Neural crest cell (in vitro differentiated cells): ENCODE data around the gene PSTK. TPM values are rescaled to one million over a fixed set of nuclear protein-coding genes. Genes with fewer than 3 reads are reported as not detected.

ENCODE experiments used
- DNase-seq: peaks from one replicate; pipeline ENCODE4 v3.0.0; 2021; ENCODE audit warnings: low read depth, mixed read lengths, low spot score
- H3K27ac Mint-ChIP-seq: one replicate; pipeline ENCODE4 v1.8.0; 2021; ENCODE audit warnings: mild to moderate bottlenecking, mixed read lengths; ENCODE audit not compliant: unreplicated experiment
- H3K27me3 Mint-ChIP-seq: 2 replicates; pipeline ENCODE4 v1.8.0; 2021; ENCODE audit warnings: low read depth, mild to moderate bottlenecking, mixed read lengths
- H3K36me3 Mint-ChIP-seq: 2 replicates; pipeline ENCODE4 v1.8.0; 2021; ENCODE audit warnings: low read depth, mild to moderate bottlenecking, mixed read lengths
- H3K4me1 Mint-ChIP-seq: 2 replicates; pipeline ENCODE4 v1.8.0; 2021; ENCODE audit warnings: mixed read lengths
- H3K4me3 Mint-ChIP-seq: one replicate; pipeline ENCODE4 v1.8.0; 2021; ENCODE audit warnings: mild to moderate bottlenecking, mixed read lengths
- H3K9me3 Mint-ChIP-seq: 2 replicates; pipeline ENCODE4 v1.8.0; 2021; ENCODE audit warnings: mixed read lengths
- total RNA-seq: library from RNA; stranded (reverse); gene quantifications from 2 replicates; pipeline ENCODE4 v1.2.1, GENCODE V29; 2021
- TF ChIP-seq, protein P1 (sequence below): fragments of 200-600 bp; sonication (generic); conservative IDR thresholded peaks from 2 replicates; pipeline ENCODE4 v1.5.0; 2021; ENCODE audit warnings: antibody characterized with exemption, mild to moderate bottlenecking

Gene PSTK
- total RNA-seq, 1 donor from 2014 or later, result 5.8 TPM

DNA sequence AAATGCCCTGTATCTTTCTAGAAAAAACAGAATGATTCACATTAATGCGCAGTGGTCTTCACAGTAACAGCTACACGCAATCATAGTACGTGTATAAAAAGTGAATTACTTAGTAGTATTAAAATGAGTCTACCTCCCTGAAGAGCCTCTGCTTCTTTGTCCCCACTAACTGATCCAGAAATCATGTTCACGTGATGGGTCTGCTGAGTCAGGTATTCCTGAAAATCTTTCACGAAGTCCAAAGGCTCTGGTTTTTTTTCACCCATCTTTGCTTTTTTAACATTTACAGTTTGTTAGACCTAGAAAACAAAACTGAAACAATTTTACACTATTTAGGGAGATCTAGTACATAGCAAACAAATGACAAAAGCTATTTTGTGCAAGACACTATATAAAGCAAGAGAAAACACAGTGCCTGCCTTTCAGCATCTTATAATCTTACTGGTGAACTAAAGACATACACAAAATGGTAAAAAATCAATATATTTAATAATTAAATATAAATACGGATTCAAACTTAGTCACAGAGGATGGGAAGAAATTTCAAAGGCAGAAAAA, 18.2 kb downstream of the PSTK start:
- no peak for DNase-seq
- peak overlapping the region; percentile 35 for H3K27ac Mint-ChIP-seq
- TF ChIP-seq, protein P1, sequence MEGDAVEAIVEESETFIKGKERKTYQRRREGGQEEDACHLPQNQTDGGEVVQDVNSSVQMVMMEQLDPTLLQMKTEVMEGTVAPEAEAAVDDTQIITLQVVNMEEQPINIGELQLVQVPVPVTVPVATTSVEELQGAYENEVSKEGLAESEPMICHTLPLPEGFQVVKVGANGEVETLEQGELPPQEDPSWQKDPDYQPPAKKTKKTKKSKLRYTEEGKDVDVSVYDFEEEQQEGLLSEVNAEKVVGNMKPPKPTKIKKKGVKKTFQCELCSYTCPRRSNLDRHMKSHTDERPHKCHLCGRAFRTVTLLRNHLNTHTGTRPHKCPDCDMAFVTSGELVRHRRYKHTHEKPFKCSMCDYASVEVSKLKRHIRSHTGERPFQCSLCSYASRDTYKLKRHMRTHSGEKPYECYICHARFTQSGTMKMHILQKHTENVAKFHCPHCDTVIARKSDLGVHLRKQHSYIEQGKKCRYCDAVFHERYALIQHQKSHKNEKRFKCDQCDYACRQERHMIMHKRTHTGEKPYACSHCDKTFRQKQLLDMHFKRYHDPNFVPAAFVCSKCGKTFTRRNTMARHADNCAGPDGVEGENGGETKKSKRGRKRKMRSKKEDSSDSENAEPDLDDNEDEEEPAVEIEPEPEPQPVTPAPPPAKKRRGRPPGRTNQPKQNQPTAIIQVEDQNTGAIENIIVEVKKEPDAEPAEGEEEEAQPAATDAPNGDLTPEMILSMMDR, result no peak
- peaks cover 7% of the 10 kb centered on the region for H3K4me1 Mint-ChIP-seq
- peaks cover 5% of the 10 kb centered on the region for H3K36me3 Mint-ChIP-seq
- no peaks in the 10 kb centered on the region for H3K9me3 Mint-ChIP-seq
- H3K27me3 Mint-ChIP-seq, result no peaks in the 10 kb centered on the region
- H3K4me3 Mint-ChIP-seq, result no peak overlapping the region

DNA sequence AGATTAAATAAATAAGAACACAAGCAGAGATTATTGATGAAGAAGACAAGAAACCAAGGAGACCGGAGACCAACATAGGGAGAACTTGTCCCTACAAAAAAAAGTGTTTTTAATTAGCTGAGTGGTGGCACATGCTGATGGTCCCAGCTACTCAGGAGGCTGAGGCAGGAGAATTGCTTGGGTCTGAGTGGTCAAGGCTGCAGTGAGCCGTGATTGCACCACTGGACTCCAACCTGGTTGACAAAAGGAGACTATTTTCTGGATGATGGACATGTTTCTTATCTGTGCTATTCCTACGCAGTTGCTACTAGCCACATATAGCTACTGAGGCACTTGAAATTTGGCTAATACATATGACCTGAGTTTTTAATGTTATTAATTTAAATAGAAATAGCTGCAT, 18.7 kb downstream of the PSTK start:
- Mint-ChIP-seq H3K36me3 (peaks cover 4% of the 10 kb centered on the region), H3K27me3 (no peaks in the 10 kb centered on the region), H3K9me3 (no peaks in the 10 kb centered on the region), H3K4me1 (peaks cover 7% of the 10 kb centered on the region), H3K27ac (no peak overlapping the region), H3K4me3 (no peak overlapping the region)
- DNase-seq, result no peak
- TF ChIP-seq, protein P1, result no peak

DNA sequence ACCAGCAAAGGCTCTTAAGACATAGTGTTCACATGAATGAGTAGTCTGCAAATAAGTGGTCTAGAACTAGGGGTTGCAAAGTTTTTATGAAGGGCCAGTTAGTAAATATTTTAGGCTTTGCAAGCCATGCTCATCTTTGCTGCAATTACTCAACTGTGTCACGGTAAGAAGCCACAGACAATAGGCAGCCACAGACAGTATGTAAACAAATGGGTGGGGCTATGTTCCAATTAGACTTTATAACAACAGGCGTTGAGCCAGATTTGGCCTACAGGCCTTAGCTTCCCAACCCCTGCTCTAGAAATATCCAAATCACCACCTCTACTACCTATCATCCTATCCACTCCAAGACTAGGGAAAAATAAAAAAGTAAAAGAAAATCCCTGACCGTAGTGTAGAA, 19.1 kb downstream of the PSTK start:
- H3K27ac Mint-ChIP-seq, result peak overlapping the region; percentile 35
- no peak overlapping the region for H3K4me3 Mint-ChIP-seq
- peaks cover 2% of the 10 kb centered on the region for H3K36me3 Mint-ChIP-seq
- H3K9me3 Mint-ChIP-seq, result no peaks in the 10 kb centered on the region
- TF ChIP-seq, protein P1, result no peak
- peaks cover 7% of the 10 kb centered on the region for H3K4me1 Mint-ChIP-seq
- no peak for DNase-seq
- H3K27me3 Mint-ChIP-seq, result no peaks in the 10 kb centered on the region

DNA sequence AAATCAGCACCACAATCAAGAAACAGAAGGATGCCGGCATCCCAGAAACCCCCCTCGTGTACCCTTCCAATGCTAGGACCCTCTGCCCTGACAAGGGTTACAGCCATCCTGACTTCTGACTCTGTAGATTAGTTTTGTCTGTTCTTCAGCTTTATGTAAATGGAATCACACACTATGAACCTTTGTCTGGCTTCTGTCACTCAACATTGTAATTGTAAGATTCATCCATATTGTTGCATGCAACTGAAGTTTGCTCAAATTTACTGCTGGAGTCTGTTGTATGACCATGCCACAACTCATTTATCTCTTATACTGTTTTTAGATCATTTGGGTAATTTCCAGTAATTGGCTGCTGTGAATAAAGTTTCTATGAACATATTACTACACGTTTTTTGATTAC, 20.0 kb downstream of the PSTK start:
- H3K36me3 Mint-ChIP-seq, result peaks cover 2% of the 10 kb centered on the region
- no peak overlapping the region for H3K4me3 Mint-ChIP-seq
- H3K27ac Mint-ChIP-seq, result no peak overlapping the region
- no peaks in the 10 kb centered on the region for H3K27me3 Mint-ChIP-seq
- peaks cover 7% of the 10 kb centered on the region for H3K4me1 Mint-ChIP-seq
- DNase-seq, result no peak
- H3K9me3 Mint-ChIP-seq, result no peaks in the 10 kb centered on the region
- TF ChIP-seq, protein P1, result no peak

DNA sequence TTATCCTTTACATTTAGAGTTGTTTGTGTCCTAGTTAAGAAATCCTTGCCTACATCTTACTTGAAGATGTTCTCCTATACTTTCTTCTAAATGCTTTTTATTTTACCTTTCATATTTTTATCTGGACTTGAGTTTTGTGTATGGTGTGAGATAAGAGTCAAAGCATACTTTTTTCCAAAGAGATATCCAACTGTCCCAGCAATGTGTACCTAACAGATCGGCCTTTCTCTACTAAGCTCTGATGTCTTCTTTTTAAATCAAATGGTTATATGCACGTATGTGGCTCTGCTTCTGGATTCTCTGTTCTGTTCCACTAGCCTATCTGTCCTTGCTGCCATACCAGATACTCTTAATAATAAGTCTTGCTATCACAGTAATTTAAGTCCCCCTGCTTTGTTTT, 21.2 kb downstream of the PSTK start:
- TF ChIP-seq, protein P1, result no peak
- H3K9me3 Mint-ChIP-seq, result no peaks in the 10 kb centered on the region
- peaks cover 9% of the 10 kb centered on the region for H3K4me1 Mint-ChIP-seq
- H3K27ac Mint-ChIP-seq, result no peak overlapping the region
- H3K27me3 Mint-ChIP-seq, result no peaks in the 10 kb centered on the region
- H3K4me3 Mint-ChIP-seq, result no peak overlapping the region
- H3K36me3 Mint-ChIP-seq, result peaks cover 2% of the 10 kb centered on the region
- no peak for DNase-seq
